Measurements from ENCODE around the gene APMAP. TPM values are rescaled to one million over a fixed set of nuclear protein-coding genes. Genes with fewer than 3 reads are reported as not detected.
"Not testable (repeated sequence)": the region's sequence is repeated elsewhere in the genome, so short reads cannot be mapped to it uniquely, and the experiment has no call there.

Gene APMAP
- total RNA-seq, 4 donors from 2014 or later: 18.8 to 78.7 (median 57.7) TPM

GRCh38 chr20:25007491-25008305 lies 15.1 kb upstream of the APMAP start:
- Histone ChIP-seq H3K4me1 (no peaks in the 10 kb centered on the region), H3K36me3 (no peaks in the 10 kb centered on the region)
- TF ChIP-seq CTCF (IDR thresholded peaks at IDR 0.05): no peak
- no peak for TF ChIP-seq POLR2A (IDR thresholded peaks at IDR 0.05)

GRCh38 chr20:25006431-25007167 lies 14.0 kb upstream of the APMAP start:
- intact Hi-C loops (cut with DNase I; ENCODE audit: low total_unique reads): no loop called here
- no peaks in the 10 kb centered on the region for H3K9me3 ChIP-seq
- H3K4me3 ChIP-seq: no peak overlapping the region
- H3K4me1 ChIP-seq: no peaks in the 10 kb centered on the region
- no peaks in the 10 kb centered on the region for H3K36me3 ChIP-seq
- no peak for TF ChIP-seq CTCF (IDR thresholded peaks at IDR 0.05)
- TF ChIP-seq POLR2A (IDR thresholded peaks at IDR 0.05): no peak
- no peak for DNase-seq
- peak overlapping the region in 1 of 2 donors; percentile 30 for H3K27ac ChIP-seq
- H3K27me3 ChIP-seq: no peaks in the 10 kb centered on the region

More at GRCh38 chr20:25007491-25008305, 15.1 kb upstream of the APMAP start:
- intact Hi-C loops (cut with DNase I; ENCODE audit: low total_unique reads): no loop called here
- DNase-seq: no peak
- H3K4me3 ChIP-seq: no peak overlapping the region
- H3K9me3 ChIP-seq: no peaks in the 10 kb centered on the region
- H3K27ac ChIP-seq: no peak overlapping the region
- no peaks in the 10 kb centered on the region for H3K27me3 ChIP-seq

GRCh38 chr20:25005661-25006060 lies 13.1 kb upstream of the APMAP start:
- H3K27ac ChIP-seq: peak overlapping the region; percentile 12 to 30
- TF ChIP-seq CTCF (IDR thresholded peaks at IDR 0.05) (no peak), POLR2A (IDR thresholded peaks at IDR 0.05) (no peak)
- no peaks in the 10 kb centered on the region for H3K9me3 ChIP-seq
- intact Hi-C loops (cut with DNase I; ENCODE audit: low total_unique reads): no loop called here
- peaks cover 0 to 5% of the 10 kb centered on the region in 2 donors for H3K4me1 ChIP-seq
- no peak for DNase-seq
- no peaks in the 10 kb centered on the region for H3K27me3 ChIP-seq
- H3K4me3 ChIP-seq: no peak overlapping the region
- H3K36me3 ChIP-seq: no peaks in the 10 kb centered on the region

- intact Hi-C loops (cut with DNase I; ENCODE audit: low total_unique reads): no loop called here
- no peak for TF ChIP-seq CTCF (IDR thresholded peaks at IDR 0.05)
- no peak for TF ChIP-seq POLR2A (IDR thresholded peaks at IDR 0.05)
- H3K4me1 ChIP-seq: peaks cover 0 to 5% of the 10 kb centered on the region in 2 donors
- peak; percentile 60 to 70 for DNase-seq
- peak overlapping the region; percentile 12 to 26 for H3K27ac ChIP-seq
- H3K36me3 ChIP-seq: no peaks in the 10 kb centered on the region
- H3K27me3 ChIP-seq: no peaks in the 10 kb centered on the region
- H3K4me3 ChIP-seq: no peak overlapping the region
- H3K9me3 ChIP-seq: no peaks in the 10 kb centered on the region
Measured at GRCh38 chr20:25005220-25005619, 12.7 kb upstream of the APMAP start.

- no peak for TF ChIP-seq CTCF (IDR thresholded peaks at IDR 0.05)
- no peak for TF ChIP-seq POLR2A (IDR thresholded peaks at IDR 0.05)
- intact Hi-C loops (cut with DNase I; ENCODE audit: low total_unique reads): no loop called here
- Histone ChIP-seq H3K36me3 (no peaks in the 10 kb centered on the region), H3K27me3 (no peaks in the 10 kb centered on the region), H3K4me3 (no peak overlapping the region), H3K27ac (no peak overlapping the region), H3K9me3 (no peaks in the 10 kb centered on the region), H3K4me1 (peaks cover 0 to 9% of the 10 kb centered on the region in 2 donors)
- DNase-seq: no peak
Measured at GRCh38 chr20:25003002-25003401, 10.5 kb upstream of the APMAP start.

GRCh38 chr20:25001323-25001722 lies 8.8 kb upstream of the APMAP start:
- H3K36me3 ChIP-seq; intact Hi-C loops (cut with DNase I; ENCODE audit: low total_unique reads); H3K27ac ChIP-seq; H3K9me3 ChIP-seq; H3K4me3 ChIP-seq; H3K4me1 ChIP-seq; DNase-seq; H3K27me3 ChIP-seq: not testable (repeated sequence)

Measured in uterus (tissue), 4 donors.